PC-3 (cell line): ENCODE measurements around the gene ST6GAL1. TPM values are rescaled to one million over a fixed set of nuclear protein-coding genes. Genes with fewer than 3 reads are reported as not detected.

Source experiments
- ATAC-seq: fragments of 200-7000 bp; cut with Tn5 transposase; 2 replicates; pipeline ENCODE4 v1.9.1; 2020; ENCODE audit warnings: mild to moderate bottlenecking, moderate library complexity
- BruUV-seq: library from RNA; stranded (reverse); fragments of 400-500 nt; replicated peaks from 2 replicates; lab custom pipeline; 2021; lab: Mats Ljungman, UMichigan
- CTCF ChIA-PET: fragments of 300-600 bp; sonication (Branson Sonifier 250); formaldehyde crosslinking; loops from one replicate; lab custom pipeline; 2022; ENCODE audit warnings: antibody characterized with exemption; lab: Charles Lee
- POLR2A ChIA-PET: fragments of 300-600 bp; sonication (Branson Sonifier 250); formaldehyde crosslinking; loops from one replicate; lab custom pipeline; 2022; ENCODE audit warnings: antibody characterized with exemption; ENCODE audit not compliant: unreplicated experiment; lab: Charles Lee
- DNase-seq: peaks from one replicate; pipeline ENCODE4 v3.0.0-alpha.2; 2015
- H2AFZ ChIP-seq: fragments of 300-600 bp; sonication (generic); 2 replicates; pipeline ENCODE4 v1.6.0; 2016; ENCODE audit warnings: antibody characterized with exemption, low read length
- H3F3A ChIP-seq: fragments of 300-600 bp; sonication (generic); one replicate; pipeline ENCODE4 v1.6.0; 2017; ENCODE audit warnings: antibody characterized with exemption, low read length, control low read depth, mild to moderate bottlenecking; ENCODE audit not compliant: unreplicated experiment
- H3K27ac ChIP-seq: fragments of 300-600 bp; sonication (generic); 2 replicates; pipeline ENCODE4 v1.5.1; 2016; ENCODE audit warnings: mild to moderate bottlenecking, low read length
- H3K27me3 ChIP-seq: fragments of 300-600 bp; sonication (generic); 2 replicates; pipeline ENCODE4 v1.6.1; 2016; ENCODE audit warnings: low read length, mixed read lengths
- H3K36me3 ChIP-seq: fragments of 300-600 bp; sonication (generic); 2 replicates; pipeline ENCODE4 v1.6.1; 2016; ENCODE audit warnings: low read depth, mixed run types, low read length, mixed read lengths
- H3K4me1 ChIP-seq: fragments of 300-600 bp; sonication (generic); 2 replicates; pipeline ENCODE4 v1.5.1; 2016; ENCODE audit warnings: low read length; ENCODE audit not compliant: insufficient read depth
- H3K4me2 ChIP-seq: fragments of 300-600 bp; sonication (generic); 2 replicates; pipeline ENCODE4 v1.6.0; 2016; ENCODE audit warnings: low read length
- H3K4me3 ChIP-seq: fragments of 300-600 bp; sonication (generic); 2 replicates; pipeline ENCODE4 v1.5.1; 2016; ENCODE audit warnings: mild to moderate bottlenecking, low read length, mixed read lengths
- H3K79me2 ChIP-seq: fragments of 300-600 bp; sonication (generic); 2 replicates; pipeline ENCODE4 v1.6.1; 2017; ENCODE audit warnings: low read length, mixed read lengths
- H3K9ac ChIP-seq: fragments of 300-600 bp; sonication (generic); 2 replicates; pipeline ENCODE4 v1.6.0; 2016; ENCODE audit warnings: mild to moderate bottlenecking, low read length
- H3K9me2 ChIP-seq: fragments of 300-600 bp; sonication (generic); replicated peaks from 2 replicates; pipeline ENCODE4 v1.6.1; 2016; ENCODE audit warnings: mixed run types, low read length, mixed read lengths
- H3K9me3 ChIP-seq: fragments of 300-600 bp; sonication (generic); 2 replicates; pipeline ENCODE4 v1.6.1; 2016; ENCODE audit warnings: low read length, mixed read lengths
- H4K20me1 ChIP-seq: fragments of 300-600 bp; sonication (generic); 2 replicates; pipeline ENCODE4 v1.6.1; 2016; ENCODE audit warnings: low read length, mixed read lengths
- CTCF ChIP-seq: fragments of 300-600 bp; sonication (generic); conservative IDR thresholded peaks from 2 replicates; pipeline ENCODE4 v1.5.1; 2017; ENCODE audit warnings: antibody characterized with exemption, low read depth, mild to moderate bottlenecking, low read length
- EZH2 ChIP-seq: fragments of 300-600 bp; sonication (generic); IDR thresholded peaks from one replicate; pipeline ENCODE4 v1.6.1; 2017; ENCODE audit warnings: antibody characterized with exemption, mild to moderate bottlenecking, low read length; ENCODE audit not compliant: unreplicated experiment
- EZH2phosphoT487 ChIP-seq: fragments of 300-600 bp; sonication (generic); IDR thresholded peaks from 2 replicates; pipeline ENCODE4 v1.6.1; 2018; ENCODE audit warnings: mild to moderate bottlenecking, antibody characterized with exemption, low read length, borderline replicate concordance
- intact Hi-C: fragments of 100-400 bp; cut with micrococcal nuclease; formaldehyde crosslinking; loops from 2 replicates; pipeline ENCODE4 v1.9.0; 2023
- total RNA-seq: library from RNA; depleted of rRNA; stranded (reverse); fragments of >200 nt; gene quantifications from 2 replicates; pipeline ENCODE4 v1.2.3, GENCODE V29; 2014

The ST6GAL1 gene
- total RNA-seq, 1 experiment from 2014 or later, result 9.4 TPM

GRCh38 chr3:186962445-186962844 lies 32.1 kb downstream of the ST6GAL1 start:
- TF ChIP-seq EZH2, result no peak
- no peak for TF ChIP-seq EZH2phosphoT487
- no peak for TF ChIP-seq CTCF
- ATAC-seq, result no peak
- intact Hi-C loops, result no loop called here
- no TSS peak for BruUV-seq
- no peaks in the 10 kb centered on the region for H3K27me3 ChIP-seq
- H3K4me1 ChIP-seq, result no peaks in the 10 kb centered on the region
- no peak overlapping the region for H2AFZ ChIP-seq
- H3K9me2 ChIP-seq, result no peaks in the 10 kb centered on the region
- no peak for DNase-seq
- CTCF ChIA-PET, result no interaction called here
- no peak overlapping the region for H3K9ac ChIP-seq
- H3F3A ChIP-seq, result no peaks in the 10 kb centered on the region
- H3K4me3 ChIP-seq, result no peak overlapping the region
- no peaks in the 10 kb centered on the region for H3K36me3 ChIP-seq
- POLR2A ChIA-PET, result no interaction called here
- no peak overlapping the region for H3K27ac ChIP-seq
- H4K20me1 ChIP-seq, result no peaks in the 10 kb centered on the region
- H3K79me2 ChIP-seq, result no peaks in the 10 kb centered on the region
- H3K9me3 ChIP-seq, result no peaks in the 10 kb centered on the region
- H3K4me2 ChIP-seq, result no peak overlapping the region

GRCh38 chr3:186963636-186964035 lies 33.3 kb downstream of the ST6GAL1 start:
- Histone ChIP-seq H3K27me3 (no peaks in the 10 kb centered on the region), H3K9me3 (no peaks in the 10 kb centered on the region), H3K27ac (no peak overlapping the region), H3K4me3 (no peak overlapping the region), H3F3A (no peaks in the 10 kb centered on the region), H3K4me2 (no peak overlapping the region), H3K9ac (no peak overlapping the region), H3K4me1 (no peaks in the 10 kb centered on the region), H3K79me2 (no peaks in the 10 kb centered on the region), H2AFZ (no peak overlapping the region), H3K36me3 (no peaks in the 10 kb centered on the region), H3K9me2 (no peaks in the 10 kb centered on the region), H4K20me1 (no peaks in the 10 kb centered on the region)
- CTCF ChIA-PET, result no interaction called here
- POLR2A ChIA-PET, result no interaction called here
- DNase-seq (no peak), ATAC-seq (no peak)
- intact Hi-C loops, result no loop called here
- no TSS peak for BruUV-seq
- no peak for TF ChIP-seq EZH2
- TF ChIP-seq CTCF, result no peak
- TF ChIP-seq EZH2phosphoT487, result no peak

GRCh38 chr3:186964071-186964470 lies 33.7 kb downstream of the ST6GAL1 start:
- POLR2A ChIA-PET, result no interaction called here

More at GRCh38 chr3:186964071-186964470, 33.7 kb downstream of the ST6GAL1 start:
- H3K36me3 ChIP-seq, result no peaks in the 10 kb centered on the region
- no peak overlapping the region for H3K27ac ChIP-seq
- H4K20me1 ChIP-seq, result no peaks in the 10 kb centered on the region
- CTCF ChIA-PET, result no interaction called here
- no peaks in the 10 kb centered on the region for H3K9me2 ChIP-seq
- H3K4me3 ChIP-seq, result no peak overlapping the region
- no peaks in the 10 kb centered on the region for H3K27me3 ChIP-seq
- ATAC-seq (no peak), DNase-seq (no peak)
- H3F3A ChIP-seq, result no peaks in the 10 kb centered on the region
- no peaks in the 10 kb centered on the region for H3K9me3 ChIP-seq
- no peak for TF ChIP-seq EZH2phosphoT487
- no peak for TF ChIP-seq CTCF
- no peak for TF ChIP-seq EZH2
- H2AFZ ChIP-seq, result no peak overlapping the region
- H3K4me1 ChIP-seq, result no peaks in the 10 kb centered on the region
- no TSS peak for BruUV-seq
- intact Hi-C loops, result no loop called here
- no peak overlapping the region for H3K9ac ChIP-seq
- H3K4me2 ChIP-seq, result no peak overlapping the region
- no peaks in the 10 kb centered on the region for H3K79me2 ChIP-seq
